GM12892 (cell line): ENCODE results near the gene PPP1CA.

Experiments used
- POLR2A ChIP-seq: IDR thresholded peaks from 2 replicates; pipeline ENCODE4 v1.6.1; 2011; ENCODE audit warnings: low read depth, low read length, control low read depth
- POLR2AphosphoS5 ChIP-seq: IDR thresholded peaks from 2 replicates; pipeline ENCODE4 v1.6.1; 2011; ENCODE audit warnings: low read depth, low read length, control low read depth

DNA sequence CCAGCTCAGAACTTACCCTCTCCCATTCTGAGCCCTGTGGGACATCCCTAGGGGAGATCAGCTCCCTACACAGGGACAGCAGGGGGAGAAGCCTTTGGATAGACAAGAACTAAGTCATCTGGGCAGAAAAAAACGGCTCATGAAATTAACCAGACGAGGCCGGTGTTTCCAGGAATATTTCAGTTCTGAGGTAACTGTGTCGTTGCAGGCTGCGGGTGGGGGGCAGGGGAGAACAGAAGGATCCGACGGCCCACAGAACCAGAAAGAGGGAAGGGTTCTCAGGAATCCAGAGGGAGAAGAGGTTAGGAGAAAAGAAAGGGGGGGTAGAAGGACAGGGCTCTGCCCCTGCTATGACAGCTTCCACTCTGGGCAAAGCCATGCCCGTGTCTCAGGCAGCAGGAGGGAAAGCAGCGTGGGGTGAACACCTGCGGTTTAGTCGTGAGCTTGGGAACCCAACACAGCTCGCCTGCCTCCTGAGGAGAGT lies 31.8 kb downstream of the PPP1CA start:
- TF ChIP-seq POLR2A: no peak
- no peak for TF ChIP-seq POLR2AphosphoS5
